ENCODE results near the gene PHLDB3.

The PHLDB3 gene

GRCh38 chr19:43468354-43469159, 36.0 kb downstream of the PHLDB3 start:
- DNase-seq (ENCODE audit: low read depth) = no peak

- DNase-seq (ENCODE audit: low read depth) = no peak
Measured at GRCh38 chr19:43467730-43468129, 36.8 kb downstream of the PHLDB3 start.

DNA sequence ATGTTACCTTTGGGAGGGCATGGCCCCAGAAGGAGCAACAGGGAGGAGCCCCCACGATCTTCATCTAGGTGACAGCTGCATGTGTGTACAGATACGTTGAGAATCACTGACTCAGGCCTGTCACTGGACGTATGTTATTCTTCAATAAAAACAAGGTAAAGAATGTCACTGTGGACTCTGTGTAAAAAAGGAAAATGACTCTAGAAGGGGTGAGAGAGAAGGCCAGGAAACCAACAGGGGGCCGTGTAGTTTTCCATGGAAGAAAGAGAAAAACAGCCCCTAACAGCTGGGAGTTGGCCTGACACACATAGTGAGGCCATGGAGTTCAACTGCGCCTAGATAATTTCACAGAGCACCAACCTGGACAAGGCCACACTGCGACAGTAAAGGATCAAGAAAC, 37.3 kb downstream of the PHLDB3 start:
- no peak for DNase-seq (ENCODE audit: low read depth)

GRCh38 chr19:43466793-43467192, 37.8 kb downstream of the PHLDB3 start:
- DNase-seq (ENCODE audit: low read depth) = no peak

- no peak for DNase-seq (ENCODE audit: low read depth)
Measured at GRCh38 chr19:43465468-43466120, 39.0 kb downstream of the PHLDB3 start, which contains the start of gene LYPD3. LYPD3 (minus strand) TSS chr19:43465608; CDS start chr19:43465571, 37 bp downstream.

- DNase-seq (ENCODE audit: low read depth) = no peak
Measured at GRCh38 chr19:43464134-43464775, 40.3 kb downstream of the PHLDB3 start.

- DNase-seq (ENCODE audit: low read depth) = peak; percentile 99
Measured at GRCh38 chr19:43463381-43464133, 41.0 kb downstream of the PHLDB3 start.

DNA sequence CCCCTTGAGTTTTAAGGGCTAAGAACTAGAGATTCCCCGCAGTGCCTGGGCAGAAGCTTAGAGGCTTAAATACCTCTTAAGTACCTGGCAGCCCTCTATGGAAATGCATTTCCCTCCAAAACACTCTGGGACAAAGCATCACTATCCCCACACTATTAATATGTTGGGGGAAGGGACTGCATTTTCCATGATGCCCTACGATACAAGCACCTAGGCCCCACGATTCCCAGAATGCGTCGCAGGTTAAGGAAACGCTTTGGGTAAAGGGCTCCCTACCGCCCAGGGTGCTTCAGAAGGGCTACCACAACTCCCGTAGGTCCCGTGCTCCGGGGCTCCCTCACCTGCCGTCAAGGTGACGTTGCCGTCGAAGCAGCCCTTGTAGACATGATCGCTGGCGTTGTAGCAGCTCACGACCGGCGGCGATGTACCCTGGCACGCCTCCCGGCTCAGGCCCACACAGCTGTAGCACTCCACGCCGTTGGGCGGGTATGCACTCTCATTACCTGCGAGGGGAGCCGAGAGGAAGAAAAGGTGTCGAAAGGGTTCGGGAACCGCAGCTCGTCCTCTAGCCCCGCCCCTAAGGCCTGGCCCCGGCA, 41.7 kb downstream of the PHLDB3 start:
- DNase-seq (ENCODE audit: low read depth) = no peak

DNA sequence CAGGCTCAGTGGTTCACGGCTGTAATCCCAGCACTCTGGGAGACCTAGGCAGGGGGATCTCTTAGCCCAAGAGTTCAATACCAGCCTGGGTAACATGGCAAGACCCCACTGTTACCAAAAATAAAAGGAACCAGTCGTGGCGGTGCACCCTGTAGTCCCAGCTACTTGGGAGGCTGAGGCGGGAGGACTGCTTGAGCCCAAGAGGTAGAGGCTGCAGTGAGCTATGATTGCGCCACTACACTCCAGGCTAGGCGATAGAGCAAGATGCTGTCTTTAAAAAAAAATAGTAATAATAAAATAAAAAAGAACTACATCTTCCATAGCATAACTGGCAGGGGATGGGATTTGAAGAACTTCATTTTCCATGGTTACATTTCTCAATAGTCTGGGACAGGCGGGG, 42.2 kb downstream of the PHLDB3 start:
- no peak for DNase-seq (ENCODE audit: low read depth)

GRCh38 chr19:43461303-43461702, 43.2 kb downstream of the PHLDB3 start:
- no peak for DNase-seq (ENCODE audit: low read depth)

DNA sequence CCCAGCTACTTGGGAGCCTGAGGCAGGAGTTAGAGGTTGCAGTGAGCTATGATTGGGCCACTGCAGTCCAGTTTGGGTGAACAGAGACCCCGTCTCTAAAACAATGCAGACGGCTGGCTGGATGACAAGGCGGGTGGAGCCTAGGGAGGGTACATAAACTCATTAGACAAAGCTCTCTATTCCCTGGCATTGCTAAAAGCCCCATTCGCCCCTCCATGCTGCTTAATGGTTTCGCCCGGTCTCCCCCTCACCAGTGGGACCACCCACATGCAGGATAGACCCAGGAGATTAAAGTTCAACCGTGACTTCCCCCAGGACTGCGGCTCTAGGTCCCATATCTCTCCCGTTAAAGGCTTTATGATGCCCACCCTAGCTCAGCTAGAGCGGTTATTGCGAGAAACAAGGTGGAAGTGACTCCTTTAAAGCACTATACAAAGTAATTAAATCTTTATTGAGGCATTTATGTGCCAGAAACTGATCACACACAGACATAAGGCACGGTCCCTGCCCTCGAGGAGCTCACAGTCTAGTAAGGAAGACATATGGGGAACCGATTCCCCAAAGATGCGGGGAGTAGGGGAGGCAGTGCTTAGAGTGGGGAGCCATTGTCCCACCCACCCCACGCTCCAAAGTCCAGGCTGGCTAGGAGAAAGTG, 44.1 kb downstream of the PHLDB3 start:
- DNase-seq (ENCODE audit: low read depth) = no peak

DNA sequence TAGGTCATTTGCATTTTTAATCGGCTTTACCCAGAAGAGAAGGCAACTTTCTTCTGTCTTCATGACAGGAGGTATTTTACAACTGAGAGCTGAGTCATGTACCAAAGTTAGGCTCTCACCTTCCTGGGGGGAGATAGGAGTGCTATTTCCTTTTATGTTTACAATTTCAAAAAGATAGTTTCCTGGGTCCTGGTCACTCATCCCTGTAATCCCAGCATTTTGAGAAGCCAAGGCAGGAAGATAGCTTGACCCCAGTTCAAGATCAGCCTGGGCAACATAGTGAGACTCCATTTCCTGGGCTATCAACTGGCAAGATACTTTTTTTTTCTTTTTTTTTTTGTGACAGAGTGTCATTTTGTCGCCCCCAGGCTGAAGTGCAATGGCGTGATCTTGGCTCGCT, 46.7 kb downstream of the PHLDB3 start:
- no peak for DNase-seq (ENCODE audit: low read depth)

DNA sequence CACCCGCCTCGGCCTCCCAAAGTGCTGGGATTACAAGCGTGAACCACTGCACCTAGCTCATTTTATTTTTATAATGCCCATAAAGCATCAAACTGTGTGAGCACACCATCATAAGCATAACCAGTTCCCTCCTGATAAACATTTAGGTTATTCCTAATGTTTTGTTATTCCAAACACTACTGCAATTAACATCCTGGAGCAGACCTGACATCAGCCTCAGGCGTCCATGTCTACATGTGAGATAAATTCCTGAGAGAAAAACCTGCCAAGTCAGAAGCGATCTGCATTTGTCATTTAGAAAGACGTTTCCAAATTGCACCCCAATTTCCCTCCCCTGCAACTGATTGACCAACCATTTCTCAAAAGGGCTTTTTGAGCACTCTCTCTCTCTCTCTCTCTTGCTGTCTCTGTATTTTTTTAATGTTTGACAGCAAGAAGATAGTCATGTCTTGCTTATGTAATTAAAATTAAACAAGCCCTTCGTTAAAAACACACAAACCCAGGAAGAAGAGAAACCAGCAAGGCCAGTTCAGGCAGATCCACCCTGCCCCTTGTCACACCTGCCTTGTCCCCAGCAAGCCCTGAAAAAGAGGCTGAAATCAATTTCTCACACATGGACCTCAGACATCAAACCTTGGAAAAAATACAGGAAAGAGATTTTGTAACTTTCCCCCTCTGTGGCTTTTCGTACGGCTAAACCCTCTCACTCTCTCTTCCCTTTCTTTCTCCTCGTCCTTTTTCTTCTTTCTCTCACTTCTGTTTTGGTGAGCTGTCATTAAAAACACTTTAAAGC, 49.0 kb downstream of the PHLDB3 start:
- no peak for DNase-seq (ENCODE audit: low read depth)

GRCh38 chr19:43454031-43454430, 50.5 kb downstream of the PHLDB3 start:
- DNase-seq (ENCODE audit: low read depth) = no peak

DNA sequence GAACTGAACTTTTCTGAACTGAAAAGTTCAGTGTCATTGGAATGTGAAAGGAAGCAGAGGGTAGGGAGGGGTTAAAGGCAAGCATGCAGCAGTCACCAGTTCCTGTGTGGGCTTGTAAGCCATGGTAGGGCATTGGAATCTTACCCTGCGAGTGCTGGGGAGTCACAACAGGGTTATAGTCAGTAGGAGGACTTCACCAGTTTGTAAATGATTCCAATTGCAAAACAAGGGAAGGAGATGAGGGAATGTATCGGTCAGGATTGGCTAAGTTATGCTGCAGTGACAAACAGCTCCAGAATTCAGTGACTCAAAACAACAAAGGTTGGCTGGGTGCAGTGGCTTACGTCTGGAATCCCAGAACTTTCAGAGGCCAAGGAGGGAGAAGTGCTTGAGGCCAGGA, 52.0 kb downstream of the PHLDB3 start:
- DNase-seq (ENCODE audit: low read depth) = no peak

DNA sequence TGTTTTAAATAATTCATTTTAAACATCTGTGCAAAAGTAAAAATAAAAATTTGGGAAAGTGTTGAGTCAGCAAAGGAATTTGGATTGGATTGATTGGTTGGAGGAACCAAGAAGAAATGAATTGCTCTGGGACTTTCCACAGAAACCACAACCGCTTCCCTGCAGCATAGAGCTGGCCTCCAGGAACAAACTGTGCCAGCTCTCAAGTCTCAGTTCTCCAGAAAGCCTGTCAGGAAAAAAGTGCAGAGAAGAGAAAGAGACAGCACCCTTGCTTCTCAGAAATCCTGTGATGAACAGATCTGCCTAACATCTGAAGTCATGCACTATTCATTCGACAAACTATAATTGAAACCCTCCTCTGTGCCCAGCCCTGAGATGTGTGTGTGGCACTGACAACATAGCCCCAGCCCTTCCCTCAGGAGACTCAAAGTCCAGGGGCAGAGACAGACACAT, 54.0 kb downstream of the PHLDB3 start:
- DNase-seq (ENCODE audit: low read depth) = no peak

- DNase-seq (ENCODE audit: low read depth) = no peak
Measured at GRCh38 chr19:43447655-43448054, 56.9 kb downstream of the PHLDB3 start.

DNA sequence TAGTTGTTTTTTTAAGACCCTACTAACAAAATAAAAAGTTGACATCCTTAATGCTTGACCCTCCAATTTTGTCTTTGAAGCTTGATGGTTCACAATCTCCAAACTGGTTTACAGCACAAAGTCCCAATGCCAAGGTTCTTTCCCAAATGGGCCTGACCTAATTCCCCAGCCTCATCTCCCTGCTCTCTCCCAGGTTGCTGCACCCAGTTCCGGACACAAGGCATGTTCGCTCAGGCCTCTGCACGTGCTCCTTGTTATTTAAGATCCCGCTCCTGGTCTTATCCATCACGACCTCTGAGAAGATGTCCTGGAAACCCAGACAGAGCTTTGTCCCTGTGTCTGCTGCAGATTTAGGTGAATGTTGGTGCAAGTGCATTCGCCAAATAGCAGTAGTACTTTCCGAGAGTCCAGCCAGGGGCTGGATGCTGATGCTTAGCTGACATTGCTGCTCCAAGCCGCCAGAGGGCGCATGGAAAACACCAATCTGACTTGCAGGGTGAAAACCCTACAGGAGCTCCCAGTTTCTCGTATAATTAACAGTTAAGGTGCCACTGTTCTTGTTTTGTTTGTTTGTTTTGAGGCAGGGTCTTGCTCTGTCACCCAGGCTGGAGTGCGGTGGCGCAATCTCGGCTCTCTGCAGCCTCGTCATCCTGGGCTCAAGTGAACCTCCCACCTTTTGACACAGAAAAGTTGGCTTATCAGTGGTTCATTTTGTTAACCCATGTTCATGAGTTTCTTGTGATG, 57.6 kb downstream of the PHLDB3 start:
- DNase-seq (ENCODE audit: low read depth) = peak; percentile 42

- no peak for DNase-seq (ENCODE audit: low read depth)
Measured at GRCh38 chr19:43445426-43445825, 59.1 kb downstream of the PHLDB3 start.

Data from T-helper 22 cell (primary cell).